ENCODE data around the gene NEK7. TPM values are rescaled to one million over a fixed set of nuclear protein-coding genes. Genes with fewer than 3 reads are reported as not detected.

The NEK7 gene
- total RNA-seq, 4 donors from 2014 or later = 123 to 219 (median 141) TPM

- peaks cover 0 to 20% (median 0%) of the 10 kb centered on the region in 3 donors for H3K36me3 ChIP-seq
- DNase-seq (ENCODE audit: low spot score in 2 of 2) = no peak
- H3K4me3 ChIP-seq = no peak overlapping the region
- H3K9me3 ChIP-seq = no peaks in the 10 kb centered on the region
- no peak overlapping the region for H3K27ac ChIP-seq
- TF ChIP-seq CTCF (IDR thresholded peaks at IDR 0.05) (no peak), EP300 (IDR thresholded peaks at IDR 0.05) (no peak), POLR2A (IDR thresholded peaks at IDR 0.05) (no peak)
- H3K27me3 ChIP-seq = no peaks in the 10 kb centered on the region
- H3K4me1 ChIP-seq = peaks cover 0 to 20% (median 0%) of the 10 kb centered on the region in 4 donors
- WGBS, 2 donors = 84 to 87% methylated on average over 2 of the region's 2 CpGs
These were observed 84.8 kb downstream of the NEK7 start for GRCh38 chr1:198241553-198241952.

GRCh38 chr1:198244772-198245171 lies 88.0 kb downstream of the NEK7 start:
- peaks cover 0 to 2% (median 0%) of the 10 kb centered on the region in 4 donors for H3K9me3 ChIP-seq
- no peak overlapping the region for H3K27ac ChIP-seq
- TF ChIP-seq EP300 (IDR thresholded peaks at IDR 0.05) (no peak), CTCF (IDR thresholded peaks at IDR 0.05) (no peak), POLR2A (IDR thresholded peaks at IDR 0.05) (no peak)
- H3K4me3 ChIP-seq = no peak overlapping the region
- H3K4me1 ChIP-seq = peaks cover 0 to 20% (median 0%) of the 10 kb centered on the region in 4 donors
- no peak for DNase-seq (ENCODE audit: low spot score in 2 of 2)
- H3K36me3 ChIP-seq = peaks cover 0 to 6% (median 0%) of the 10 kb centered on the region in 3 donors
- no peaks in the 10 kb centered on the region for H3K27me3 ChIP-seq

GRCh38 chr1:198245379-198245778 lies 88.6 kb downstream of the NEK7 start:
- TF ChIP-seq CTCF (IDR thresholded peaks at IDR 0.05) = no peak
- TF ChIP-seq EP300 (IDR thresholded peaks at IDR 0.05) = no peak
- TF ChIP-seq POLR2A (IDR thresholded peaks at IDR 0.05) = no peak
- peaks cover 0 to 6% (median 0%) of the 10 kb centered on the region in 3 donors for H3K36me3 ChIP-seq
- DNase-seq (ENCODE audit: low spot score in 2 of 2) = no peak
- H3K27me3 ChIP-seq = no peaks in the 10 kb centered on the region
- H3K4me3 ChIP-seq = no peak overlapping the region
- no peak overlapping the region for H3K27ac ChIP-seq
- peaks cover 0 to 4% (median 0%) of the 10 kb centered on the region in 4 donors for H3K9me3 ChIP-seq
- peaks cover 0 to 20% (median 0%) of the 10 kb centered on the region in 4 donors for H3K4me1 ChIP-seq
- 86 to 92% methylated on average over 2 of the region's 2 CpGs for WGBS, 2 donors

GRCh38 chr1:198246337-198246736 lies 89.5 kb downstream of the NEK7 start:
- H3K4me1 ChIP-seq = peaks cover 0 to 20% (median 0%) of the 10 kb centered on the region in 4 donors
- no peak overlapping the region for H3K27ac ChIP-seq
- H3K4me3 ChIP-seq = no peak overlapping the region
- 98 to 99% methylated on average over 7 of the region's 7 CpGs for WGBS, 2 donors
- no peaks in the 10 kb centered on the region for H3K27me3 ChIP-seq
- peaks cover 0 to 6% (median 0%) of the 10 kb centered on the region in 3 donors for H3K36me3 ChIP-seq
- DNase-seq (ENCODE audit: low spot score in 2 of 2) = no peak
- no peak for TF ChIP-seq EP300 (IDR thresholded peaks at IDR 0.05)
- no peak for TF ChIP-seq CTCF (IDR thresholded peaks at IDR 0.05)
- no peak for TF ChIP-seq POLR2A (IDR thresholded peaks at IDR 0.05)
- peaks cover 0 to 4% (median 0%) of the 10 kb centered on the region in 4 donors for H3K9me3 ChIP-seq

GRCh38 chr1:198253259-198253658 lies 96.5 kb downstream of the NEK7 start:
- TF ChIP-seq EP300 (IDR thresholded peaks at IDR 0.05) = no peak
- no peak for TF ChIP-seq POLR2A (IDR thresholded peaks at IDR 0.05)
- TF ChIP-seq CTCF (IDR thresholded peaks at IDR 0.05) = no peak
- peaks cover 0 to 4% (median 0%) of the 10 kb centered on the region in 4 donors for H3K4me1 ChIP-seq
- peaks cover 0 to 4% (median 0%) of the 10 kb centered on the region in 4 donors for H3K9me3 ChIP-seq
- H3K27ac ChIP-seq = no peak overlapping the region
- no peaks in the 10 kb centered on the region for H3K27me3 ChIP-seq
- WGBS, 2 donors = 83% methylated on average over 4 of the region's 4 CpGs
- no peaks in the 10 kb centered on the region for H3K36me3 ChIP-seq
- no peak for DNase-seq (ENCODE audit: low spot score in 2 of 2)
- no peak overlapping the region for H3K4me3 ChIP-seq

All from tibial nerve (tissue), 4 donors.